NCI-H128 (cell line): ENCODE measurements around the gene CYS1.
"Not testable (repeated sequence)": the region's sequence is repeated elsewhere in the genome, so short reads cannot be mapped to it uniquely, and the experiment has no call there.

Experiments
- DNase-seq: peaks from one replicate; lab custom pipeline; 2025; ENCODE audit not compliant: unreplicated experiment; lab: John Stamatoyannopoulos, UW

CYS1 gene

GRCh38 chr2:10094271-10094814 lies 14.1 kb upstream of the CYS1 start:
- no peak for DNase-seq

DNA sequence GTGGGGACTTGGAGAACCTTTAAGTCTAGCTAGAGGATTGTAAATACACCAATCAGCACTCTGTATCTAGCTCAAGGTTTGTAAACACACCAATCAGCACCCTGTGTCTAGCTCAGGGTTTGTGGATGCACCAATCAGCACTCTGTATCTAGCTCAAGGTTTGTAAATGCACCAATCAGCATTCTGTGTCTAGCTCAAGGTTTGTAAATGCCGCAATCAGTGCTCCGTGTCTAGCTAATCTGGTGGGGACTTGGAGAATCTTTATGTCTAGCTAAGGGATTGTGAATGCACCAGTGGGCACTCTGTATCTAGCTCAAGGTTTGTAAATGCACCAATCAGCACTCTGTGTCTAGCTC lies 11.7 kb upstream of the CYS1 start:
- not testable (repeated sequence) for DNase-seq

DNA sequence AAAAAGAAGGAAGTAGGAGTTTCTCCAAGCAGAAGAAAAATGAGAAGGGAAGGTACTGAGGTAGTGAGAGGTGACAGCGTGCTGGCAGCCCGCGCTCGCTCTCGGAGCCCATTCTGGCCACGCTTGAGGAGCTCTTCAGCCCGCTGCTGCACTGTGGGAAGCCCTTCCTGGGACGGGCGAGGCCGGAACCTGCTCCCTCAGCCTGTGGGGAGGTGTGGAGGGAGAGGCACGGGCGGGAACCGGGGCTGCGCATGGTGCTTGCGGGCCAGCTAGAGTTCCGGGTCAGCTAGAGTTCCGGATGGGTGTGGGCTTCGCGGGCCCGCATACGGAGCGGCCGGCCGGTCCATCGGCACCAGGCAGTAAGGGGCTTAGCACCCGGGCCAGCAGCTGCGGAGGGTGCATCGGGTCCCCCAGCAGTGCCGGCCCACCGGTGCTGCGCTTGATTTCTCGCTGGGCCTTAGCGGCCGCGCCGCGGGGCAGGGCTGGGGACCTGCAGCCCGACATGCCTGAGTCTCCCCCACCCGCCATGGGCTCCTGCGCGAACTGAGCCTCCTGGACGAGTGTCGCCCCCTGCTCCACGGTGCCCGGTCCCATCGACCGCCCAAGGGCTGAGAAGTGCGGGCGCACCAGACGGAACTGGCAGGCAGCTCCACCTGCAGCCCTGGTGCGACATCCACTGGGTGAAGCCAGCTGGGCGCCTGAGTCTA lies 11.1 kb upstream of the CYS1 start:
- no peak for DNase-seq

- DNase-seq: no peak
These were observed 9.5 kb upstream of the CYS1 start for GRCh38 chr2:10089565-10090190.

DNA sequence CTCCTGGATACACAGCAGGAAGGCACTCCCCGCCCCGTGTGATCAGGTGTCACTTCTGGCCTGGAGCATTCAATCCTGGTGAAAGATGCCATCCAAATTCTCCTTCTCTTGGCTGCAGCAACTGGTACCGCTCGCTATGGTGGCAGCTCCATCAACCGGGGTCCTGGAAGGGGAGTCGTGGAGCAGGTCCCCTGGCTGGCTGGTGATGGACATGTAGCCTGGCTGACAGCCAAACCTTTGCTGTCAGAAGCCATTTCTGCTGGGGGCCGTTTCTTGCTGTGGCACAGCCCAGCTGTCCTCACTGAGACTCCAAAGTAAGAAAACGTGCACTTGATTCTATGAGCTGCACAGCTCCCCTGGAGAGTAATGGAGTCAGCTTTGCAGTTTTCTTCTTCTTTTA lies 7.1 kb upstream of the CYS1 start:
- no peak for DNase-seq

DNA sequence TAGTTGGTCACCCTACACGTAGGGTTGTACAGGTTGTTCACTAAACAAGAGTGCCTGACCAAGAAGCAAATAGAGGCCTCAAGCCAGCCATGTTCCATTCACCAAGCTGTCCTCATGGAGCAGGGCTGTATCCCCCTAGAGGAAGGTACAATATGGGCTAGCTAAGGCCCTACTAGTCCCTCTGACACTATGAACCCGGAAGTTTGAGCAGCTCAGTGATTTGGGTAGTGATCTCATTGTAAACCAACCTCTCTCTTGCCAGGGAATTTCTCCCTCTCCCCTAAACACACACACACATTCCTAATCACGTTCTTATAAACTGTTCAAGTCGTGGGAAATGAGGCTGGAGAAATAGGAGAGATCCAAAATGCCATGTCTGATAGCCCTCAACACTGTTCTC lies 6.7 kb upstream of the CYS1 start:
- DNase-seq: no peak

- DNase-seq: no peak
These were observed 5.5 kb upstream of the CYS1 start for GRCh38 chr2:10085668-10086059.

GRCh38 chr2:10085043-10085667 lies 4.9 kb upstream of the CYS1 start:
- no peak for DNase-seq

DNA sequence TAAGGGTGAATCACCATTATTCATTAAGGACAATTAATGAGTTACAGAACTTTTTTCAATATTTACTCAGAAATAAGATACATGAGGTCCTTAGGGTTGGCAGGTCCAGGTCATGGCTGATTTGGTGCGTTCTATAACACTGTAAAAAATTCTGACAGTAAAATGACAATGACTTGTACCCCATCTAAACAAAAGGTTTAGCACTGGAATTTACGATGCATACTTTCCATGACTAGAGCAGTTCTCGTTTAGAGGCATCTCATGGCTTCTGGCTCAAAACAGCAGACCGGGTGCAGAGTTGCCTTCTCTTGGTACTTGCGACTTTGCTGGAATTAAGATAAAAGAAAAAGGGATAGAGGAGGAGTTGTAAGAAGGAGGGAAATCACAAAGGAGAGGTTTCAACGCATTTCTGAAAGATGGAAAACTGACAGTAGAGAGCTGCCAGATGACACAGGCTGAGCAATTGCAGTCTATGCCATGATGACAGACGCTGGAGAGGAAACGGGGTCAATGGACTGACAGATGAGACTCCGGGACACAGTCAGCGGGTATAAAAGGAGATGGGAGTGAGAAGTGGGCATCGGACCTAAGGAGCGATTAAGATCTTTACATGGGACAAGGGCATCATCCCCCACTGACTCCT lies 4.1 kb upstream of the CYS1 start:
- DNase-seq: no peak

- no peak for DNase-seq
These were observed 3.5 kb upstream of the CYS1 start for GRCh38 chr2:10083692-10084211.

- DNase-seq: no peak
These were observed 2.8 kb upstream of the CYS1 start for GRCh38 chr2:10083046-10083445.

GRCh38 chr2:10080536-10081304 lies 509 bp upstream of the CYS1 start:
- no peak for DNase-seq

- DNase-seq: no peak
These were observed 843 bp downstream of the CYS1 start for GRCh38 chr2:10079266-10079869.

DNA sequence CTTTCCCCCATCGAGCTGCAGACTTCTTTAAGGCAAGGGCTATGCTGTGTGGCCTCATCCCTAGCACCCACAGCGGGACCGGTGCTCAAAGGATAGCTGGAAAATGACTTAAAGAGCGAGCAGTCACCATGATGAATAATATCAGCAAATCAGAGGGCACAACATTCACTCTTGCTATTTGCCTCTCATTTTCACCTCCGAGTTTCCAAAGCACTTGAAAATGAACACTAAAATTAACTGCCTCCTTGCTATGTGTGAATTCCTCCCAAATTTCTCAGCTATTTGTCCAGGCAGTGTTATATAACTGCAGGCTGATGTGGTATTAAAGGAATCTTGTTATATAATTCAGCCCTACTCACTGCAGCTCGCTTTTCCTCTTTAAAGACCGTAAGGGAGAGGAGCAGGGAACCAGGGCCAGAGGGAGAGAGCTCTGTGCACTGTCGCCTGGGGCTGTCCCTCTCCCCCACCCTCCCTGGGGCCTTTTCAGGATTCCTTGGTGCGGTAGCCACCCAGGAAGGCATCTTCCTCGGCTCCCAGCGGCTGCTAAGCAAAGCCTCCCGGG lies 1.4 kb downstream of the CYS1 start:
- no peak for DNase-seq

GRCh38 chr2:10078001-10078400 lies 2.2 kb downstream of the CYS1 start:
- DNase-seq: no peak

DNA sequence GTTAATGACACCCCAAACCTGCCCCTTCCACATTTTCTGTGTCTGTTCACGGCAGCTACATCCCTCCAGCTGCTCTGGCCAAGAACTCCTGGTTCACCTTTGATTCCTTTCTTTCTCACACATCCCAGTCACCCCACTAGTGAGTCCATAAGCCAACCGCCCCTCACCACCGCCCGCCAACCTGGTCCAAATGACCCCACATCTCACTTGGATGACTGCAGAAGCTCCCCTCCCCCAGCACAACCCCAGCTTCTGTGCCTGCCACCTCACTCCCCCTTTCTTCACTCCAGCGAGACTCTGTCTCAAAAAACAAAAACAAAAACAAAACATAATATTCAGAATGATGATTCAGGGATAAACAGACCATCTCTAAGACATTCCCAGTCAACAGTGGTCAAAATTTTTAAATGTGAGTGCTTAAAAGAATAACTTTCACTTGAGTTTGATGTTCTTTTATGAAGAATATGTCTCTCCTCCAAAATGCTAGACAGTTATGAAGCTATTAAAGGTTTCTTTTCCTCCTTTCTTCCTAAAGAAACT lies 3.2 kb downstream of the CYS1 start:
- DNase-seq: no peak

- no peak for DNase-seq
These were observed 3.7 kb downstream of the CYS1 start for GRCh38 chr2:10076511-10076910.

GRCh38 chr2:10075571-10076209 lies 4.5 kb downstream of the CYS1 start:
- no peak for DNase-seq

GRCh38 chr2:10075101-10075500 lies 5.1 kb downstream of the CYS1 start:
- DNase-seq: no peak
